ENCODE data around the gene KIAA1958.

GRCh38 chr9:112445196-112445595 lies 41.4 kb upstream of the KIAA1958 start:
- no peak for TF ChIP-seq CTCF (conservative IDR thresholded peaks at IDR 0.05; ENCODE audit: low read depth, low read length)
- TF ChIP-seq CEBPB (IDR thresholded peaks at IDR 0.05; ENCODE audit: low read depth, low read length): no peak
- TF ChIP-seq MXI1 (IDR thresholded peaks at IDR 0.05; ENCODE audit: borderline replicate concordance, low read depth, low read length): no peak
- no peak for TF ChIP-seq USF2 (IDR thresholded peaks at IDR 0.05; ENCODE audit: low read depth, low read length)
- TF ChIP-seq NFE2L2 (IDR thresholded peaks at IDR 0.05; ENCODE audit: low read depth, low read length): no peak
- TF ChIP-seq MAFK (IDR thresholded peaks at IDR 0.05; ENCODE audit: low read depth, low read length): no peak
- TF ChIP-seq ELK1 (IDR thresholded peaks at IDR 0.05; ENCODE audit: borderline replicate concordance, low read depth, low read length): no peak
- TF ChIP-seq POLR2A (IDR thresholded peaks at IDR 0.05; ENCODE audit: low read depth, low read length): no peak
- no peak for TF ChIP-seq MAZ (IDR thresholded peaks at IDR 0.05; ENCODE audit: borderline replicate concordance, low read depth, low read length)
- no peak for TF ChIP-seq CHD1 (IDR thresholded peaks at IDR 0.05; ENCODE audit: low read depth, low read length)
- no peak for TF ChIP-seq RFX5 (IDR thresholded peaks at IDR 0.05; ENCODE audit: low read depth, low read length)
